Activated CD8-positive, alpha-beta memory T cell treated with anti-CD3 and anti-CD28 coated beads, Interleukin-2, amount 50 U/mL, for 24 hours (primary cell): ENCODE data around the gene TBC1D24.
"Not testable (repeated sequence)": the region's sequence is repeated elsewhere in the genome, so short reads cannot be mapped to it uniquely, and the experiment has no call there.

ENCODE experiments used
- DNase-seq: peaks from one replicate; pipeline ENCODE4 v3.0.0-alpha.2; 2020; ENCODE audit errors: extremely low read depth

TBC1D24 gene

GRCh38 chr16:2532494-2533141, 57.7 kb downstream of the TBC1D24 start:
- DNase-seq: no peak

- DNase-seq: not testable (repeated sequence)
Observed at GRCh38 chr16:2533142-2533755, 58.3 kb downstream of the TBC1D24 start.

GRCh38 chr16:2533912-2534311, 59.0 kb downstream of the TBC1D24 start:
- no peak for DNase-seq

- not testable (repeated sequence) for DNase-seq
Observed at GRCh38 chr16:2534335-2534734, 59.4 kb downstream of the TBC1D24 start.

GRCh38 chr16:2535625-2536013, 60.7 kb downstream of the TBC1D24 start:
- DNase-seq: no peak

- peak; percentile 78 for DNase-seq
Observed at GRCh38 chr16:2537451-2538379, 62.8 kb downstream of the TBC1D24 start, which contains the start of gene PDPK1. Gene PDPK1, plus strand, starts transcription at chr16:2538021. Its CDS starts 92 bp downstream, at chr16:2538113.

GRCh38 chr16:2539192-2539844, 64.4 kb downstream of the TBC1D24 start:
- DNase-seq: not testable (repeated sequence)

- not testable (repeated sequence) for DNase-seq
Observed at GRCh38 chr16:2539845-2540458, 65.0 kb downstream of the TBC1D24 start.

GRCh38 chr16:2540912-2541311, 66.0 kb downstream of the TBC1D24 start:
- not testable (repeated sequence) for DNase-seq

- DNase-seq: not testable (repeated sequence)
Observed at GRCh38 chr16:2541409-2541808, 66.5 kb downstream of the TBC1D24 start.

- not testable (repeated sequence) for DNase-seq
Observed at GRCh38 chr16:2543771-2544170, 68.8 kb downstream of the TBC1D24 start.

- DNase-seq: not testable (repeated sequence)
Observed at GRCh38 chr16:2550283-2550878, 75.5 kb downstream of the TBC1D24 start.

GRCh38 chr16:2551420-2551889, 76.5 kb downstream of the TBC1D24 start:
- DNase-seq: not testable (repeated sequence)

GRCh38 chr16:2554709-2555425, 79.9 kb downstream of the TBC1D24 start:
- DNase-seq: not testable (repeated sequence)
